ENCODE results near the gene SCLT1.
"Not testable (repeated sequence)": the region's sequence is repeated elsewhere in the genome, so short reads cannot be mapped to it uniquely, and the experiment has no call there.

The SCLT1 gene

DNA sequence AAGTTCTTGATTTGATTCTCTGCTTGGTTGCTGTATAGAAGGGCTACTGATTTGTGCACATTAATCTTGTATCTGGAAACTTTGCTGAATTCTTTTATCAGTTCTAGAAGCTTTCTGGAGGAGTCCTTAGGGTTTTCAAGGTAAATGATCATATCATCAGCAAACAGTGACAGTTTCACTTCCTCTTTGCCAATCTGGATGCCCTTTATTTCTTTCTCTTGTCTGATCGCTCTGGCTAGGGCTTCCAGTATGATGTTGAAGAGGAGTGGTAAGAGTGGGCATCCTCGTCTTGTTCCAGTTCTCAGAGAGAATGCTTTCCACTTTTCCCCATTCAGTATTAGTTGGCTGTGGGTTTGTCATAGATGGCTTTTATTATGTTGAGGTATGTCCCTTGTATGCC lies 23.8 kb downstream of the SCLT1 start:
- DNase-seq (ENCODE audit: low spot score): not testable (repeated sequence)

DNA sequence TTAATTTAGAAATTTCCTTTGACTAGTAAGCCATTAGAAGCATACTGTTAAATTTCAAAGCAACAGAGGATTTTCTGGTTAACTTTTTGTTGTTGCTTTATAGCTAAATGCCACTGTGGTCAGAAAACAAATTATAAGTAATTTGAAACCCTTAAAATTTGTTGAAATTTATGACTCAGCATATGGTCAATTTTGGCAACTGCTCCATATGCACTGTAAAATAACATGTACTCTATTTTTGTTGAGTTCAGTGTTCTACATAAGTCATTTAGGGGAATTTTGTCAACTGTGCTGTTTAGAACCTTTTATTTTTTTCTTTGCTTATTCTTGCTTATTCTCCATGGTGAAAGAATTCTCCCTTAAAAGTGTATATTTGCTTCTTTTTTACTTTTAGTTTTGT lies 28.6 kb downstream of the SCLT1 start:
- DNase-seq (ENCODE audit: low spot score): no peak

DNA sequence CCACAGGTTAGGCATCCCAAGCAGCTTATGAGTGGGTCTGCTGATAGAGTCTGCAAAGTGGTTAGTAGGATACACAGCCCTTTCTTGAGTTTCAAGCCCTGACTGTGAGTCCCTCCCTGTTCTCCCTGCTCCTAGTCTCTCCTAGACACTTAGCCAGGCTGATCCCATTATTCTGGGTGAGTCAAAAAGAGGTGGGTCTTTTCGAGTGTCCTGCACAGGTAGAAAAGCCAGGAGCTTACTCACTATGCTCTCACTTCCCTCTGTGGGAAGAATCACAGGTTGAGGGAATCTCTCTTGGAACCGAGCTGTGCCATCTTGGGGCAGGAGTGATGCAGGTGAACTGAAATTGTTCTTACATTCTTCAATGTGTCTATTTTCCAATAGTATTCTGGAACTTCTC lies 29.7 kb downstream of the SCLT1 start:
- no peak for DNase-seq (ENCODE audit: low spot score)

DNA sequence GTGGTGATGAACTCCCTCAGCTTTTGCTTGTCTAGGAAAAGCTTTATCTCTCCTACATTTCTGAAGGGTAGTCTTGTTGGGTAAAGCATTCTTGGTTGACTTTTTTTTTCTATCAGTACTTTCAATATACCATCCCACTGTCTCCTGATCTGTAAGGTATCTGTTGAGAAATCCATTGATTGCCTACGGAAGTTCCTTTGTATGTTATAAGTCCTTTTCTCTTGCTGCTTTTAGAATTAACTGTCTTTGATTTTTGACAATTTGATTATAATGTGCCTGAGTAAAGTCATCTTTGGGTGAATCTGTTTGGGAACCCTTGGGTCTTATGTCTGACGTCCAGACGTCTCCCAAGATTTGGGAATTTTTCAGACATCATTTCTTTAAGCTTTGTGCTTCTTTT lies 30.8 kb downstream of the SCLT1 start:
- no peak for DNase-seq (ENCODE audit: low spot score)

DNA sequence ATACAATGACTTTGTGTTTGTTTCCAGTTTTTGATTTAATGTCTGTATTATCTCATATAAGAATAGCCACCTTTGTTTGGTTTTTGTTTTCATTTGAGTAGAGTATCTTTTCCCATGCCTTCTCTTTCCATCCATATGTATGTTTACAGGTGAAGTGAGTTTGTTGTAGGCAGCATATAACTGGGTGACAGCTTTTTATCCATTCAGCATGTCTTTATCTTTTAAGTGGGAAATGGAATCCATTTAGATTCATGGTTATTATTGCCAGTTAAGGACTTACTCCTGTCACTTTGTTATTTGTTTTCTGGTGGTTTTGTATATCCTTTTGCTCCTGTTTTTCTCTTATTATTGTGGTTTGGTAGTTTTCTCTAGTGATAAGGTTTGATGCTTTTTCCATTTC lies 34.3 kb downstream of the SCLT1 start:
- no peak for DNase-seq (ENCODE audit: low spot score)

DNA sequence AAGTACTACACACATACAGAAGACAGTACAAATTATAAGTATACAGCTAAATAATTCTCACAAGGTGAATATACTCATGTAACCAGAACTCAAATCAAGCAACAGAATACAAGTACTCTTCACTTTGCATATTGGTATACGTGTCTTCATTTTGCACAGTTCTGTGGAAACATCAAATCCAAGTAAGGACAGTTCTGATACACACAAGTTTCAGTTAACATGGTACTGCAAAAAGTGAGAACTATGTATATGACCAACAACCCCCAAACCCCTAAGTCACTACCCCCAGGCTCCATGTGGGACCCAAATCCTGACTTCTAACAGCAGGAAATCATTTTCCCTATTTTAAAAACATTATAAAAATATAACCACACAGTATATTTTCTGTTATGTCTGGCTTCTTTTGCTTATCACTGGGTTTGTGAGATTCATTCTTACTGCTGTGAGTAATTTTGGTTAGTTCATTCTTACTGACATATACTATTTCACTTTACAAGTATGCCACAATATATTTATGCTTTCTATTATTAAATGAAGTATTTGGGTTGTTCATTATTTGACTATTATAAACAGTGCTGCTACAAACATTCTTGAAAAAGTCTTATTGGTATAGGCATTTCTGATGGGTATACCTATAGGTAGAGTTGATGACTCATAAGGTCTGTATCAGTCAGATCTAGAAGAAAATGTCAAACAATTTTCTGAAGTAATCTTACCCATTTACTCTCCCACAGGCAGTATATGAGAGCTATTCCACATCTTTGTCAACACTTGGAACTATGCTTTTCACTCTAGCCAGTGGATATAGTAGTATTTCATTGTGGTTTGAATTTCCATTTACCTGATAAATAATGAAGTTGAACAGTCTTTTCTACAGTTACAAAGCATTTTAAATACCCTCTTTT lies 47.0 kb downstream of the SCLT1 start:
- no peak for DNase-seq (ENCODE audit: low spot score)

DNA sequence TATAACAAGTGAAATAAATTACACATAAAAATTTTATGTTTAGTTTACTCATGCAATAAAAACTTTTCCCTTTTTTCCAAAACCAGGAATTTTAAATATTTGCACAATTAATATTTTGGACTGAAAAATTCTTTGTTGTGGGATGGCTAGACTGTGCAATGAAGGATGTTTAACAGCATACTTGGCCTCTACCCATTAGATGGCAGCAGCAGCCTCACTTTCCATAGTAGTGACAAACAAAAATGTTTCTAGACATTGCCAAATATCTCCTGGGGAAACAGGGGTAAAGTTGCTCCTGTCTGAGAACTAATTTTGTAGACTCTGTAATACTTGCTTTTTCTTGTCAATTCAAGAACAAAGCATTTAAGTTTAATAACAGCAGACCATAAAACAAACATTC lies 49.8 kb downstream of the SCLT1 start:
- no peak for DNase-seq (ENCODE audit: low spot score)

DNA sequence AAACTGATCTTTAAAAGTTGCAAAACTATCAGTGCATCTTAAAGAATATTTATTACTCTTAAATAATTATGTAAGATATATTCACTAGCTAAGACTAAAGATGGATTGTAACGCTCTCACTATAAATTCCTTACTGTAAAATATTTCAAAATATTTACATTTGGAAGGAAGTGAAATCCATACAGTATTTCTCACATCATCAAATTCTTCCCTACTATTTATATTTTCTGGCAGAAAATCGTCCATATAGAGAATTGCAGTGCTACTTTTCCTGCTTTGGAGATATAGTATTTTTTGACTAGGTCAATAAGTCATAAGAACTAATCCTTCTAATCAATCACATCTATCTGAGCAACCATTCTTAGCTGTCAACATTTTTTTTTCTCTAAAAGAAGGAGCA lies 52.9 kb downstream of the SCLT1 start:
- no peak for DNase-seq (ENCODE audit: low spot score)

DNA sequence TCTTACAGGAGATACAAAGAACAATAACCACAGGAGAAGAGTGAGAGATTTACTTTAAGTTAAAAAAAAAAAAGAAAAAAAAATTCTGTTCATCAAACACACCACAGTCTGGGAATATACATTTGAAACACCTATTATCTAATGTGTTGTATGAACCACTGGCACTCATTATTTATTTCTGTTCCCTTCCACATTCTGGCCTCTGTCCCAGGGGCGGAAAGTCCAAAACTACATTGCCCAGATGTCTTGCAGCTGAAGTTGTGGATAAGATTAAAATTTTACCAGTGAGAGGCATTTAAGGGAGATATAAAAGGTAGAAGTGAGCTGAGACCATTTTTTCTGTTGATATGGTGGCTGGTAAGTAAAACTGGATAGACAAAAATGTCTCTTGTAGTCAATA lies 56.2 kb downstream of the SCLT1 start:
- no peak for DNase-seq (ENCODE audit: low spot score)

DNA sequence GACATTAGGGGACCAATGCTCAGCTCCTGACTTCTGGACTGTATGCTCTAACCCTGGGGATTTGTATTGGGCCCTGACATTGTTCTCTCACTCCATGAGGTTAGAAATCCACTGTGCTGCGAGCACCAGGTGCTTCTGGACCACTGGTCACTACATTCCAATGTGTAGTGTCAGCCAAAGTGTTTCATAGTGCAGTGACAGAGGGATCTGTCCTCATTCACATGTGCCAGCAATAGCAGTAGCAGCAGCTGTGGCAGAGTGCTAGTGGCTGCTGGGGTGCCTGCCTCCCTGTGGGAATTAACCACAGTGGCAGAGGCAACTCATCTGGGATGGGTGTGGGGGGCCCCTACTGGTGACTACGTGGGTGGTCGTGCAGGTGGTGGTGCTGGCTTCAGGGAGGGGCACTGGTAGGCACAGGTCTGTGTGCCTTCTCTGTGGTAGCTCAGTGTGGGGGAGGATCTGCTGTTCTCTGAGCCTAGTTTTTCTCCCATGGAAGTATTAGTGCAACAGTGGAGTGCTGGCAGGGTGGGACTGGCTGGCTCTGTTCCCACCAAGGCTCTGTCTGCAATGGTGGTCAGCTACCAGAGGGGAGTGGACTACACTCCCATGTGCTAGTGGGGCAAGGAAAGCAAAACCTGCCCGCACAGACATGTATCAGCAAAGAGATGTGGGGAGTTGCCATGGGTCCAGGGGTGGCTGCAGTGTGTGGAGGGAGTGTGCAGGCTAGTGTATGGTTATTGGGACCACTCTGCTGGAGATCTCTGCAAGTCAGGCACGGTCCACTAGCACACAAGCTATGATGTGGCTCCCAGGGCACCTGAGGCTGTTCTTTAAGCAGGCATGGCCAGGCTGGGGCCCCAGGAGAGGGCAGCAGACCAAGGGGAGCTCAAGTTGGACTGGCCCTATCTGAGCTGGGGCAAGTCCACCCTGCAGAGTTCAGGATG lies 78.5 kb downstream of the SCLT1 start:
- no peak for DNase-seq (ENCODE audit: low spot score)

DNA sequence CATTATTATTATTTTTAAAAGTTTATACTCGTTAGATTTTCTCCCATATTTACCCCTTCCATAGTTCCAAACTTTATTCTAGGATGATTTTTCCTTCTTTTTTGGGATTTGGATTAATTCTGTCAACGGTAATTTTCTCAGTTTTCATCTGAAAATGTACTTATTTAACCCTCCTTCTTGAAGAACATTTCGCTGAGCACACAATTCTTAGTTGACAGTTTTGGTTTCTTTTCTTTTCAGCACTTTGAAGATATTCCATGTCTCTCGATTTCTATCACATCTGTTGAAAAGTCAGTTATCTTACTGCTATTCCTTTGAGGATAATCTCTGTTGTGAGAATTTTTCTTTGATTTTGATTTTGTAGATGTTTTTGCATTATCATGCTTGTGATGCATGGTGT lies 85.2 kb downstream of the SCLT1 start:
- DNase-seq (ENCODE audit: low spot score): no peak

DNA sequence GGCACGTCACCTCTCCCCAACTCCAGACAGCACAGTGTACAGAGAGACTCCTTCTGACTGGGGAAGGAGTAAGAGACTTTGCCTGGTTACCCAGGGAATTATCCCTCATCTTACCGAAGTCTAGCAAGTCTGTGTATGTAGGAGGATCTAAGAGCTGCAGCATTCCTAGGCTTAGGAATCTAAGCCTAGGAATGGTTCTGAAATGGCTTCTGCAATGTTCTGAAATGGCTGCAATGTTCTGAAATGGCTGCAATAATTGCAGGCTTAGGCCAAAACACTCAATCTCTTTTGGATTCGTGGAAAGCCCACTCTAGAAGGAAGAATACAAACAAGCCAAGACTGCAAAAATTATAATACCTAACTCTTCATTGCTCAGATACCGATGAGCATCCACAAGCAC lies 106.4 kb downstream of the SCLT1 start:
- DNase-seq (ENCODE audit: low spot score): no peak

DNA sequence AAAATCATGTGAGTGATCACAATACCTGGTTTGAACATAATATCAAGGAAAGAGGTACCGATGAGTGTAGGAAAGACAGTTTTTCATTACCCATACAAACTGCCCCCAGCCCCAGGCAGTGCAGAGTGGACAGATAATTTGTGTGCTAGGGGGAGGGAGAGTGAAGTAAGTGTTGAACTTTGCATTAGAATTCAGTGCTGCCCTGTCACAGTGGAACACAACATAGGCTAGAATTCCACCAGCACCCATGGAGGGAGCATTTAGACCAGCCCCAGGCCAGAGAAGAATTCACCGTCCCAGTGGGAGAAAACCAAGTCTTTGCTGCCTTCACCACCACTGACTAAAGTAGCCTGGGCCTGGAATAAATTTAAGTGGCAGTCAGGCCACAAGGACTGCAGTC lies 107.3 kb downstream of the SCLT1 start:
- DNase-seq (ENCODE audit: low spot score): no peak

DNA sequence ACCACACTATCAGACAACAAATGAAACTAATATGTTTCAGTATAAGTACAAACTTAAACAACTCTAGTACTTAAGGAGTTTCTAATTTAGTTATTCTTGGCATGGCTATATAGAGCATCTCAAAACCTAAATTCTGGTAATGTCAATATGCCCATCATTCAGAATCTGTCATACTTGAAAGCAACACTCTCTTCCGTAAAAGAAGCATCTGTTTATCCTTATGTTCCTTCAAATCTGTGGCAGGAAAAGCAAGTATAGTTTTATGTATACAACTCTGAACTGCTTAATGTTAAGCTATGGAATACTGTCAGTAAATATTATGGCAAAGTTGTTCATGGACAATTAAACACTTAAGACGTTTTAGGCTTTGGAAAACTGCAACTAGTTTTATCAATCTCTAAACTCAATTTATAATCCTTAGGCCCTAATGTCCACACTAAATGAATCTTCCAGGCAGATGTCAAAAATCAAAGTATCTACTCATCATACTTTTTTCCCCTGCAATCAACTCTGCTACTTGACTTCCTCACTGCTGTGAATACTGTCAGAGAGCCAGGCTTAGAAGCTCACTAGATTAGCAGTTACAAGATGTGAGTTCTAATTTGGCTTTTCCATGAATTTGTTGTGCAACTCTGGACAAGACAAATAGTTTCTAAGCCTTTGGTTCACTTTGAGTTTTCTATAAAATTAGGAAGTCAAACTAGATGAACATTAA lies 109.4 kb downstream of the SCLT1 start:
- no peak for DNase-seq (ENCODE audit: low spot score)

DNA sequence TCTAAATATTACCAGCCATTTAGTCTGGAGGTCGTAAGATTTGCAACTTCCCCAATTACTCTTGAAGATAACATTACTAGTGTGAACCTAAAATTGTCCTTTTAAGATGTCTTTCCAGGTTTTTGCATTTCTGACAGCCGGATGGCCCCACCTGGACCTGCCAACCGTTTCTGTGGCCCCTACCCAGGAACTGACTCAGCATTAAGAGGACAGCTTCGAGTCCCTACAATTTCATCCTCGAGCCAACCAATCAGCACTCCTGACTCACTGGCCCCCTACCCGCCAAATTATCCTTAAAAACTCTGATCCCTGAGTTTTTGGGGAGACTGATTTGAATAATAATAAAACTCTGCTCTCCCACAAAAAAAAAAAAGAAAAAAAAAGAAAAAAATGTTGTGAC lies 112.0 kb downstream of the SCLT1 start:
- no peak for DNase-seq (ENCODE audit: low spot score)

DNA sequence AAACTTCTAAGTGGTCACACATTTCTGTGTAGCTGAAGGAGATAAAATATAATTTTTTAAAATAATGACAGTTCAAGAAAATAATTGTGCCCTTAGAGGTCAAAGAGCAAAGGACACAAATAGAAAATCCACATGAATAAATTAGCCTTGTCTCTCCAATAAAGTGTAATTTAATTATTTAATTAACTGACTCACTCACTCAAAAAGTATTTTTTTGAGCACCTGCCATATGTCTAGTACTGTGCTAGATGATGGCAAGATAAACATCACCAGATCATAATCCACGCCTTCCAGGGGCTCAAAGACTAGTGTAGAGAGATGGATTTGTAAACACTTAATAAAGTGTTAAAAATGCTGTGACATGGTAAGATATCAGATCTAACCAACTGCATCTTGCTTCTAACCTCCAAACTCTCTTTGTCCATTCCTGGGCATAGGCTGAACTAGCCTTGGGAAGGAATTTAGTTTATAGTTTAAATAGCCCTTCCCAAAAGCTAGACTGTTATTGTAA lies 112.5 kb downstream of the SCLT1 start:
- DNase-seq (ENCODE audit: low spot score): no peak

DNA sequence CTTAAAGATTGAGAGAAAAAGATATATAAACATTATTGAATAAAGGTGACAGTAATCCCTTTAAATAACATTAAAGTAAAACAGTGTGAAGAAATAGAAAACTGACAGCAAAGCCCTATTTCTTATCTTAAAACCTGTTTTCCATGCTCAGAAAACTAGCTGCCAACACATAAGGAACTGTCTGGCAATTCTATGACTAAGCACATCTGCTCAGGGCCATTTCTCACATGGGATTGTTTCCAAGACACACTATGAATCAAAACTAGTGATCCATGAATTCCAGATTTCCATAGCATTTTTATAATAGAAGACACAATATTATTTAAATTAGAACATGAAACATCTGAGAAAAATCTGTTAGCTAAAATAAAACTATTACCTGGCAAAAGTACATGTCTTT lies 113.4 kb downstream of the SCLT1 start:
- no peak for DNase-seq (ENCODE audit: low spot score)

DNA sequence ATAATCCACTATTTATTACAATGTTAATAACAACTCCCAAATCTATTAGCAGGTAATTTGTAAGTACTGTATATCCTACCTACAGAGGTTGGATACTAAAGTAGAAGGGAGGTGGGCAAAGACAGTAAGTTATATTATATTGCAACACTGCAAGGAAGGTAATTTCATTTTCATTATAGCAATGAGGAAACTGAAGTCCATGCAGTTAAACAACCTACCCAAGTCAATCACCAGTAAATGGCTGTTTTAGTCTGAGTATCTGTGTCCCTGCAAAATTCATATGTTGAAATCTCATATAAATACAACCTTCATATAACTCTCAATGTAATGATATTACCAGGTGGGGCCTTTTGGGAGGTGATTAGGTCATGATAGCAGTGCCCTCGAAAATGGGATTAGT lies 114.4 kb downstream of the SCLT1 start:
- no peak for DNase-seq (ENCODE audit: low spot score)

DNA sequence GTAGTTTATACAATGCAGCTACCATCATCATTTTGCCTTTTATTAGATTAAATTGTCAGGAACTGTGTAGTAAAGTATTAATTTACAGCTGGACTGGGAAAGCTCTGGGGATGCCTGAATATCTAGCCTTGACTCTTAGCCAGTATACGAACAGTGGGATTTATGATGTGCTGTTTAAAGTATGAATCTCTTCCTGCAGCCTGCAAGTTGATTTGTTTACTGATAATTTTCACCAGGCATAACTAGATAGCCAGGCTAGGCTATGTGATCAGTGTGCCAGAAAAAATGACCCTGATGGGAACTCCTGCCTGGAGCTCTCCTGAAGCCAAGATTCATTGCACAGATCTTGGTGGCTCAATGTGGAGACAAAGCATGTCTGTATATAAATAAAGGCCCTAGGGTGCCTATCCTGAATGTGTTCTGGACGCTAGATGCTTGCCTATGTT lies 119.2 kb downstream of the SCLT1 start:
- no peak for DNase-seq (ENCODE audit: low spot score)

DNA sequence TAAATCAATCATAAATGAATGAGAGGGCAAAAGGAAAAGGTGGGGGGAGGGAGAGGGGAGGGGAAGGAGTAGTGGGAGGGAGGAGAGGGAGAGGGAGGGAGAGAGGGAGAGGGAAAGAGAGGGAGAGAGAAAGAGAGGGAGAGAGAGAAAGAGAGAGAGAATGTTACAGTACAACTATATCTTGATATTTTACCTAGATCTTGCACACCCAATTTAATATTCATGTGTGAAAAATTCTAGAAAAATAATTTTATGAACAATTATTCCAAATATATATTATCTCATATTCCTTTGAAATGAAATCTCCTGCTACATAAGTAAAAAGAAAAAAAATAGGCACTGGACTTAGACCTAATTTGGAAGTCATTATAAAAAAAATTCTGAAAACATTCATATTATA lies 120.0 kb downstream of the SCLT1 start:
- DNase-seq (ENCODE audit: low spot score): no peak

DNA sequence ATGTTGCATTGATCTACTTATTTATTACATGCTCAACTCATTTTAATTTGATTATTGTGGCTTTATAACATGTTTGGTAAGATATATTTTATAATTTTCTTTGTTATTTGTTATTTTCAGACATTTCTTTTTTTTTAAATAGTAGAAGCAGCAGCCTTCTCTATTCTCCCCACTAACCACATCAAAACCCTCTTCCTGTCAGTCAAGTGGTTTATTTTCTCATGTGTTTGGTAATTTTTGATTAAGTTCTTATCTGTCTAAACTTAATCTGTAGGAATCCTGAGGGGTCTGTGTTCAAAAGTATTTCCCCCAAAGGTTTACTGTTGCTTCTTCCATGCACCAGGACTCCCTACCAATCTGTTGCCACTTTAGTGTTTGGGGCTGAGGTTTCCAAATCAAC lies 131.9 kb downstream of the SCLT1 start:
- DNase-seq (ENCODE audit: low spot score): no peak

DNA sequence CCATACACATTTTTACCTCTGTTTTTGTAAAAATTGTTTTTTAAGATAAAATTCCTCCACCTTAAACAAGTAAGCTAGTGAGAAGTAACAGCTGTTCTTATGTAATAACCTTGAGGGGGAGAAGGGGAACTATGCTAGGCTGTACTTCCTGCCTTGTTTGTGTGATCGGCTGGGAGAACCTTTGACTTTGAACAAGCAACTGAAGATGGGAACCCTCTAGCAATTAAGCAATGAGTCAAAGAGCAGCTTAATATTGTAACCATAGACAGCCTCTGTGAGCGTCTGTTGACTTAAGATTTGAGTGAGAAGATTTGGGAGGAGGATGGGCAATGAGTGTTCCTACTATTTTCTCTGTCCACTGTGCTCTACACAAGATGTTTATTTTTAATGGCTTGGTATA lies 135.1 kb downstream of the SCLT1 start:
- DNase-seq (ENCODE audit: low spot score): no peak
